Dermis blood vessel endothelial cell (primary cell): ENCODE data around the gene DUSP6. TPM values are rescaled to one million over a fixed set of nuclear protein-coding genes. Genes with fewer than 3 reads are reported as not detected.
A peak's percentile ranks its signal among the peaks of the same experiment; 100 is the strongest.
"Not testable (repeated sequence)": the region's sequence is repeated elsewhere in the genome, so short reads cannot be mapped to it uniquely, and the experiment has no call there.

ENCODE experiments used
- DNase-seq: peaks from one replicate; pipeline ENCODE4 v3.0.0; 2010
- total RNA-seq: library from RNA; depleted of rRNA; stranded (reverse); fragments of >200 nt; gene quantifications from 2 replicates; pipeline ENCODE4 v1.2.3, GENCODE V29; 2014

DUSP6 gene
- total RNA-seq, 1 donor from 2014 or later, result 317 TPM

- DNase-seq, result peak; percentile 59
Measured at GRCh38 chr12:89351489-89352241, 636 bp downstream of the DUSP6 start.

GRCh38 chr12:89350630-89351488 lies 1.4 kb downstream of the DUSP6 start:
- peak; percentile 47 for DNase-seq

GRCh38 chr12:89350260-89350629 lies 2.1 kb downstream of the DUSP6 start:
- no peak for DNase-seq

- peak; percentile 85 for DNase-seq
Measured at GRCh38 chr12:89349814-89350213, 2.5 kb downstream of the DUSP6 start.

- peak; percentile 42 for DNase-seq
Measured at GRCh38 chr12:89348894-89349699, 3.2 kb downstream of the DUSP6 start.

- peak; percentile 47 for DNase-seq
Measured at GRCh38 chr12:89347325-89347829, 4.9 kb downstream of the DUSP6 start.

GRCh38 chr12:89346741-89347324 lies 5.5 kb downstream of the DUSP6 start:
- DNase-seq, result peak; percentile 97

GRCh38 chr12:89345830-89346740 lies 6.2 kb downstream of the DUSP6 start:
- peak; percentile 98 for DNase-seq

GRCh38 chr12:89345376-89345775 lies 6.9 kb downstream of the DUSP6 start:
- DNase-seq, result no peak

GRCh38 chr12:89344862-89345202 lies 7.5 kb downstream of the DUSP6 start:
- peak; percentile 63 for DNase-seq

GRCh38 chr12:89344043-89344861 lies 8.0 kb downstream of the DUSP6 start:
- no peak for DNase-seq

GRCh38 chr12:89343127-89343526 lies 9.2 kb downstream of the DUSP6 start:
- no peak for DNase-seq

GRCh38 chr12:89340861-89341260 lies 11.4 kb downstream of the DUSP6 start:
- no peak for DNase-seq

- DNase-seq, result peak; percentile 77
Measured at GRCh38 chr12:89339526-89339925, 12.8 kb downstream of the DUSP6 start.

GRCh38 chr12:89337136-89337535 lies 15.2 kb downstream of the DUSP6 start:
- DNase-seq, result not testable (repeated sequence)

- no peak for DNase-seq
Measured at GRCh38 chr12:89335452-89336244, 16.7 kb downstream of the DUSP6 start.

GRCh38 chr12:89334548-89335169 lies 17.6 kb downstream of the DUSP6 start:
- DNase-seq, result no peak

GRCh38 chr12:89333564-89334252 lies 18.6 kb downstream of the DUSP6 start:
- no peak for DNase-seq
